IPS-18c (cell line): ENCODE data around the gene GINS1.

Source experiments
- H3K4me3 ChIP-seq: 2 replicates; pipeline ENCODE4 v1.7.0; 2013; ENCODE audit warnings: low read depth, mild to moderate bottlenecking, low read length, moderate library complexity; ENCODE audit not compliant: insufficient read depth
- H3K9me3 ChIP-seq: one replicate; pipeline ENCODE4 v1.6.1; 2013; ENCODE audit warnings: mild to moderate bottlenecking, low read length, moderate library complexity; ENCODE audit not compliant: control insufficient read depth, insufficient read depth

The GINS1 gene

GRCh38 chr20:25495189-25495824 is 87.8 kb downstream of the GINS1 start:
- H3K4me3 ChIP-seq: no peak overlapping the region
- no peaks in the 10 kb centered on the region for H3K9me3 ChIP-seq

GRCh38 chr20:25496165-25496967 is 88.9 kb downstream of the GINS1 start:
- no peaks in the 10 kb centered on the region for H3K9me3 ChIP-seq
- H3K4me3 ChIP-seq: no peak overlapping the region

GRCh38 chr20:25496968-25497401 is 89.5 kb downstream of the GINS1 start:
- Histone ChIP-seq H3K4me3 (no peak overlapping the region), H3K9me3 (no peaks in the 10 kb centered on the region)

- Histone ChIP-seq H3K4me3 (no peak overlapping the region), H3K9me3 (no peaks in the 10 kb centered on the region)
Measured at GRCh38 chr20:25497586-25498279, 90.3 kb downstream of the GINS1 start.
